D721Med (cell line): Measurements from ENCODE around the gene MUC6.

ENCODE experiments used
- DNase-seq: peaks from one replicate; pipeline ENCODE4 v3.0.0; 2011; ENCODE audit warnings: low spot score; ENCODE audit not compliant: insufficient read length
- FAIRE-seq: peaks from 2 replicates; lab custom pipeline; 2011; peaks lifted over from hg19 to GRCh38; lab: Jason Lieb, UNC
- CTCF ChIP-seq: IDR thresholded peaks from 2 replicates; pipeline ENCODE4 v1.5.1; 2012; ENCODE audit warnings: mild to moderate bottlenecking, control low read depth; ENCODE audit not compliant: insufficient read depth; ENCODE audit errors: missing control alignments

MUC6 gene

GRCh38 chr11:1003159-1003558 is 33.4 kb downstream of the MUC6 start:
- FAIRE-seq: no peak
- no peak for TF ChIP-seq CTCF

GRCh38 chr11:1002406-1002984 is 34.0 kb downstream of the MUC6 start:
- no peak for TF ChIP-seq CTCF
- FAIRE-seq: no peak

More at GRCh38 chr11:1003159-1003558, 33.4 kb downstream of the MUC6 start:
- no peak for DNase-seq

GRCh38 chr11:1001617-1002405 is 34.7 kb downstream of the MUC6 start:
- TF ChIP-seq CTCF: no peak
- no peak for FAIRE-seq
- DNase-seq: no peak

More at GRCh38 chr11:1002406-1002984, 34.0 kb downstream of the MUC6 start:
- DNase-seq: no peak

- FAIRE-seq: no peak
- no peak for DNase-seq
- TF ChIP-seq CTCF: no peak
These were observed 35.9 kb downstream of the MUC6 start for GRCh38 chr11:1000357-1001278.

- FAIRE-seq: no peak
- no peak for TF ChIP-seq CTCF
These were observed 37.5 kb downstream of the MUC6 start for GRCh38 chr11:999009-999408.

GRCh38 chr11:997907-998306 is 38.6 kb downstream of the MUC6 start:
- TF ChIP-seq CTCF: no peak
- DNase-seq (no peak), FAIRE-seq (no peak)

More at GRCh38 chr11:999009-999408, 37.5 kb downstream of the MUC6 start:
- no peak for DNase-seq
